GM13976 (cell line): ENCODE data around the gene PLGRKT.
"Not testable (repeated sequence)": the region's sequence is repeated elsewhere in the genome, so short reads cannot be mapped to it uniquely, and the experiment has no call there.

Experiments used
- DNase-seq: peaks from one replicate; pipeline ENCODE4 v3.0.0; 2012; ENCODE audit warnings: low spot score
- in situ Hi-C: fragments of 300-500 bp; cut with MboI; formaldehyde crosslinking; loops from one replicate; pipeline ENCODE4 v1.12.0; 2022; ENCODE audit warnings: low sequenced_read_pairs, mixed read lengths, inconsistent platforms; ENCODE audit not compliant: unreplicated experiment
- TF ChIP-seq, protein P1 (sequence below): IDR thresholded peaks from 2 replicates; pipeline ENCODE4 v1.5.1; 2012; ENCODE audit warnings: borderline replicate concordance, mild to moderate bottlenecking; ENCODE audit not compliant: insufficient read depth; ENCODE audit errors: extremely low read depth, missing control alignments, control extremely low read depth

The PLGRKT gene

GRCh38 chr9:5336688-5337087 lies 101.0 kb downstream of the PLGRKT start:
- in situ Hi-C loops, result no loop called here
- DNase-seq, result no peak
- TF ChIP-seq, protein P1, sequence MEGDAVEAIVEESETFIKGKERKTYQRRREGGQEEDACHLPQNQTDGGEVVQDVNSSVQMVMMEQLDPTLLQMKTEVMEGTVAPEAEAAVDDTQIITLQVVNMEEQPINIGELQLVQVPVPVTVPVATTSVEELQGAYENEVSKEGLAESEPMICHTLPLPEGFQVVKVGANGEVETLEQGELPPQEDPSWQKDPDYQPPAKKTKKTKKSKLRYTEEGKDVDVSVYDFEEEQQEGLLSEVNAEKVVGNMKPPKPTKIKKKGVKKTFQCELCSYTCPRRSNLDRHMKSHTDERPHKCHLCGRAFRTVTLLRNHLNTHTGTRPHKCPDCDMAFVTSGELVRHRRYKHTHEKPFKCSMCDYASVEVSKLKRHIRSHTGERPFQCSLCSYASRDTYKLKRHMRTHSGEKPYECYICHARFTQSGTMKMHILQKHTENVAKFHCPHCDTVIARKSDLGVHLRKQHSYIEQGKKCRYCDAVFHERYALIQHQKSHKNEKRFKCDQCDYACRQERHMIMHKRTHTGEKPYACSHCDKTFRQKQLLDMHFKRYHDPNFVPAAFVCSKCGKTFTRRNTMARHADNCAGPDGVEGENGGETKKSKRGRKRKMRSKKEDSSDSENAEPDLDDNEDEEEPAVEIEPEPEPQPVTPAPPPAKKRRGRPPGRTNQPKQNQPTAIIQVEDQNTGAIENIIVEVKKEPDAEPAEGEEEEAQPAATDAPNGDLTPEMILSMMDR, result no peak

GRCh38 chr9:5331276-5331675 lies 106.4 kb downstream of the PLGRKT start:
- in situ Hi-C loops, DNase-seq: not testable (repeated sequence)

DNA sequence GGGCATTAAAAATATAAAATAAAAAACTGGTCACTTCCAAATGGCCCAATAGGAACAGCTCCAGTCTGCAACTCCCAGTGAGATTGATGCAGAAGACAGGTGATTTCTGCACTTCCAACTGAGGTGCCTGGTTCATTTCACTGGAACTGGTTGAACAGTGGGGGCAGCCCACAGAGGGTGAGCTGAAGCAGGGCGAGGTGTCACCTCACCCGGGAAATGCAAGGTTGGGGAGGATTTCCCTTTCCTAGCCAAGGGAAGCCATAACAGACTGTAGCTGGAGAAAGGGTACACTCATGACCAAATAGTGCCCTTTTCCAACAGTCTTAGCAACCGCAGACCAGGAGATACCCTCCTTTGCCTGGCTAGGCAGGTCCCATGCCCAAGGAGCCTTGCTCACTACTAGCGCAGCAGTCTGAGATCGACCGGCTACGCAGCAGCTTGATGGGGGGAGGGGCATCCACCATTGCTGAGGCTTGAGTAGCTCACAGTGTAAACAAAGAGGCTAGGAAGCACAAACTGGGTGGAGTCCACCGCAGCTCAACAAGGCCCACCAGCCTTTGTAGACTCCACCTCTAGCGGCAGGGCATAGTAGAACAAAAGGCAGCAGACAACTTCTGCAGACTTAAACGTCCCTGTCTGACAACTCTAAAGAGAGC lies 110.7 kb downstream of the PLGRKT start:
- no peak for DNase-seq
- in situ Hi-C loops, result no loop called here

DNA sequence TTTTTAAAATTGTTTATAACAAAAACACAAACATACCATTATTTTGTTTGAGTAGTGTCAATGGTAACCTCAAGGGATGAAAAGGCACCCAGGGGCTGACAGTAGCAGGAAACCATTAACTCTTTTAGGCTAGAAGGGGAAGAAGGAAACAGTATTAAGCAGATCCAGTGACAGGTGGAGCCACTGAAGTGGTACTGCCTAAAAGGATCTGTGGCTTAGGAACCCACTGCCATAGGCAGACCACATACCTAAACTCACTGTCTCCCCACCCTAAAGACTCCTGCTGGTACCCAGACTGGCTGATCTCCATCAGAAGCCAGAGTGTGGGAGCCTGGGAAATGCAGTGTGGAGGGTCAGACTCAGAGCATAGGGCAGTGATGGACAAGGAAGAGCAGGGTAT lies 111.5 kb downstream of the PLGRKT start:
- in situ Hi-C loops, result no loop called here
- TF ChIP-seq, protein P1, result no peak
- DNase-seq, result no peak

More for the DNA sequence above, 110.7 kb downstream of the PLGRKT start:
- TF ChIP-seq, protein P1, result no peak

DNA sequence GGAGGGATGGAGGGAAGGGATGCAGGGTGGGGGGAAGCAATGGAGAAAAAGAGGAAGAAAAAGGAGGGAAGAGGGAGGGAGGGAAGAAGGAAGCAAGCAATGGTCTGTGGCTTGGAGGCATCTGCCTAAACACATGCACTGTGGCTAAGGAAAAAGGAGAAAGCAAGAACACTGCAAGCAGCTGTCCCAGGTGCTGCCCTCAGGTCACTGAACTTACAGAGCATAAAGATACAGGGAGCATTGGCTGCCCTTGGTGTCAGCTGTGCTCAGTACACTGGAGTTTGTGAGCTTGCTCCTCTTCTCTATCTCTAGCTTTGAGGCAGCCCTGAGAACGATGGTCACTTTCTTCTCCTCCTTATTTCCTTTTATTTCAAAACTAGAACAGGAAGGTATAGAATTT lies 116.1 kb downstream of the PLGRKT start:
- in situ Hi-C loops, DNase-seq: not testable (repeated sequence)

DNA sequence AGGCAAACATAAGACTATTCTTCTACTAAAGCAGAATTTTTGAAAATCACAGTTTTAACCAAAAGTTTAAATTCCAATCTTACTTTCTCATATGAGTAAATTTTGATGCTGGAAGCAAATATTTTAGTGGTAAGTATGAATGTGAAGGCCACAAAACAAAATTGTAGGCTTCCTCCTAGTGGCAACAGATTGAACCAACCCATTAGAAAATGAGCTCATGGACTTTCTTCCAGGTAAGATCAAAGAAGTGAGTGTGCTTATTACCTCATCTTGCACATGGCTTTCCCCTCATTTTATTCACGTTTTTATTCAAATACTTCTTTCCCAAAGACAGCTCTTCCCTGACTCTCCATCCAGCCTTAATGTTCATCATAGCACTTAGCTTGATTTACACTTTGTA lies 116.7 kb downstream of the PLGRKT start:
- in situ Hi-C loops, result no loop called here
- DNase-seq, result no peak
- TF ChIP-seq, protein P1, result no peak

- in situ Hi-C loops, DNase-seq: not testable (repeated sequence)
These were observed 121.3 kb downstream of the PLGRKT start for GRCh38 chr9:5316406-5316805.

DNA sequence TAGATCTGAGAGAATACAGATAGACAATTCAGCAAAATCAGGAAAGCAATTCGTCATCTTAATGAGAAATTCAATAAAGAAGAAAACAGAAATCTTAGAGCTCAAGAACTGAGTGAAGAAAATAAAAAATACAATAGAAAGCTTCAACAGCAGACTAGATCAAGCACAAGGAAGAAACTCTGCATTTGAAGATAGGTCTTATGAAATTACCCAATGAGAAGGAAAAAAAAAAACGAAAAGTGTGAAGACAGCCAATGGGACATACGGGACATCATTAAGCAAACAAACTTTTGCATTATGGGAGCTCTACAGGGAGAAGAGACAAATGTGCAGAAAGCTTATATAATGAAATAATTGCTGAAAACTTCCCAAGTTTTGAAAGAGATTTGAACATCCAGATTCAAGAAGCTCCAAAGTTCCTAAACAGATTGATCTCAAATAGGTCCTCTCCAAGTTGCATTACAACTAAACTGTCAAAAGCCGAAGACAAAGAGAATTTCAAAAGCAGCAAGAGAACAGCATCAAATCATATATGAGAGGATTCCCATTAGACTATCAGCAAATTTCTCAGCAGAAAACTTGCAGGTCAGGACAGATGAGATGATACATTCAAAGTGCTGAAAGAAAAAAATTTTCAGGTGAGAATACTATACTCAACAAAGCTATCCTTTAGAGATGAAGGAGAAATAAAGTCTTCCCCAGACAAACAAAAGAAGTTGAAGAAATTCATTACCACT lies 122.4 kb downstream of the PLGRKT start:
- in situ Hi-C loops, result no loop called here
- TF ChIP-seq, protein P1, result no peak
- no peak for DNase-seq
